ENCODE measurements around the gene ACCS. TPM values are rescaled to one million over a fixed set of nuclear protein-coding genes. Genes with fewer than 3 reads are reported as not detected.

Gene ACCS
- total and polyA plus RNA-seq, 9 of the 15 experiments (the other 6 are each of a cell fraction or from before 2014, with no cell fraction given): 4.2 to 25.9 (median 16.3) TPM

DNA sequence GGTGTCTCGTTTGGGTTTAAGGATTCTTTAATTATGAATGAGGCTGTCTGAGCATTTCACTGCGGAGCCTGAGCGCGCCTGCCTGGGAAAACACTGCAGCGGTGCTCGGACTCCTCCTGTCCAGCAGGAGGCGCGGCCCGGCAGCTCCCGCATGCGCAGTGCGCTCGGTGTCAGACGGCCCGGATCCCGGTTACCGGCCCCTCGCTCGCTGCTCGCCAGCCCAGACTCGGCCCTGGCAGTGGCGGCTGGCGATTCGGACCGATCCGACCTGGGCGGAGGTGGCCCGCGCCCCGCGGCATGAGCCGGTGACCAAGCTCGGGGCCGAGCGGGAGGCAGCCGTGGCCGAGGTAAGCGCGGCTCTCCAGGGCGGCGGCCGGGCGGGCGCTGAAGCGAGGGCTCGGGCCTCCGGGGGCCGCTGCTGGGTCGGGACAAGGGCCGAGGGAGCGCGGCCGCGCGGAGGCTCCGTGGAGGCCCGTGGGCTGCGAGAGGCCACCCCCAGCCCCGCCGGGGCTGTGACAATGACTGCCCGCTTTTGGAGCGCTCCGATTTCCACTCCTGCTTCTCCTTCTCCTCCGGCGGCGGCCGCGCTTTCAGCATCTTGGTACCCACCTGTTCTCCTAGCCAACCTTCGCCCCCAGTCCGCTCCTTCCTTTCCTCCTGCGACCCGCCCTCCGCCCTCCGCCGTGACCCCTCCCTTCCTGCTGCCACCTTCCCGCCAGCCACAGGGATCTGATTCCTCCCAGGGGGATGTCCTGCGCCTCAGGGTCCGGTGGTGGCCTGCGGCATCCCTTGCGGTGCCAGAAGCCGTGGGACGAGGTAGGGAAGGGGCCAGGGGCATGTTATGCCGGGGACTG is 29.7 kb downstream of the ACCS start, which contains the start of gene EXT2 (continued):
- TF ChIP-seq KDM4B (IDR thresholded peaks at IDR 0.05; ENCODE audit: borderline replicate concordance in 2 of 2, low read depth in 1 of 2) (no peak), MEIS2 (IDR thresholded peaks at IDR 0.05; ENCODE audit: partially characterized antibody) (peak; percentile 74), FOXK1 (CRISPR knock-in tag; IDR thresholded peaks at IDR 0.05; ENCODE audit: borderline replicate concordance) (no peak), U2AF1 (optimal IDR thresholded peaks at IDR 0.05; ENCODE audit: low read depth, low read length) (no peak), ZNF717 (CRISPR knock-in tag; IDR thresholded peaks at IDR 0.05) (no peak), ZZZ3 (IDR thresholded peaks at IDR 0.05) (no peak), PTRF (tag; IDR thresholded peaks at IDR 0.05) (no peak), MED1 (CRISPR knock-in tag; IDR thresholded peaks at IDR 0.05; ENCODE audit: borderline replicate concordance) (no peak), PHB2 (IDR thresholded peaks at IDR 0.05; ENCODE audit: low read depth) (no peak), MEF2A (IDR thresholded peaks at IDR 0.05; ENCODE audit: control insufficient read depth, low read depth, low read length) (no peak), ZNF282 (CRISPR knock-in tag; IDR thresholded peaks at IDR 0.05) (no peak), MTA1 (IDR thresholded peaks at IDR 0.05; ENCODE audit: borderline replicate concordance) (no peak), NBN (IDR thresholded peaks at IDR 0.05; ENCODE audit: low read depth) (no peak), GTF2F1 (IDR thresholded peaks at IDR 0.05; ENCODE audit: low read depth, low read length) (no peak), GTF2E2 (tag; IDR thresholded peaks at IDR 0.05) (no peak), HLTF (IDR thresholded peaks at IDR 0.05) (no peak), SETDB1 (IDR thresholded peaks at IDR 0.05; ENCODE audit: low read length) (no peak), ZNF324 (CRISPR knock-in tag; IDR thresholded peaks at IDR 0.05) (no peak)
- TF ChIP-seq, protein P1, sequence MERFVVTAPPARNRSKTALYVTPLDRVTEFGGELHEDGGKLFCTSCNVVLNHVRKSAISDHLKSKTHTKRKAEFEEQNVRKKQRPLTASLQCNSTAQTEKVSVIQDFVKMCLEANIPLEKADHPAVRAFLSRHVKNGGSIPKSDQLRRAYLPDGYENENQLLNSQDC (CRISPR knock-in tag; IDR thresholded peaks at IDR 0.05): no peak
- TF ChIP-seq, protein P2, sequence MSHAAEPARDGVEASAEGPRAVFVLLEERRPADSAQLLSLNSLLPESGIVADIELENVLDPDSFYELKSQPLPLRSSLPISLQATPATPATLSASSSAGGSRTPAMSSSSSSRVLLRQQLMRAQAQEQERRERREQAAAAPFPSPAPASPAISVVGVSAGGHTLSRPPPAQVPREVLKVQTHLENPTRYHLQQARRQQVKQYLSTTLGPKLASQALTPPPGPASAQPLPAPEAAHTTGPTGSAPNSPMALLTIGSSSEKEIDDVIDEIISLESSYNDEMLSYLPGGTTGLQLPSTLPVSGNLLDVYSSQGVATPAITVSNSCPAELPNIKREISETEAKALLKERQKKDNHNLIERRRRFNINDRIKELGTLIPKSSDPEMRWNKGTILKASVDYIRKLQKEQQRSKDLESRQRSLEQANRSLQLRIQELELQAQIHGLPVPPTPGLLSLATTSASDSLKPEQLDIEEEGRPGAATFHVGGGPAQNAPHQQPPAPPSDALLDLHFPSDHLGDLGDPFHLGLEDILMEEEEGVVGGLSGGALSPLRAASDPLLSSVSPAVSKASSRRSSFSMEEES (CRISPR knock-in tag; IDR thresholded peaks at IDR 0.05): no peak
- TF ChIP-seq, protein P3, sequence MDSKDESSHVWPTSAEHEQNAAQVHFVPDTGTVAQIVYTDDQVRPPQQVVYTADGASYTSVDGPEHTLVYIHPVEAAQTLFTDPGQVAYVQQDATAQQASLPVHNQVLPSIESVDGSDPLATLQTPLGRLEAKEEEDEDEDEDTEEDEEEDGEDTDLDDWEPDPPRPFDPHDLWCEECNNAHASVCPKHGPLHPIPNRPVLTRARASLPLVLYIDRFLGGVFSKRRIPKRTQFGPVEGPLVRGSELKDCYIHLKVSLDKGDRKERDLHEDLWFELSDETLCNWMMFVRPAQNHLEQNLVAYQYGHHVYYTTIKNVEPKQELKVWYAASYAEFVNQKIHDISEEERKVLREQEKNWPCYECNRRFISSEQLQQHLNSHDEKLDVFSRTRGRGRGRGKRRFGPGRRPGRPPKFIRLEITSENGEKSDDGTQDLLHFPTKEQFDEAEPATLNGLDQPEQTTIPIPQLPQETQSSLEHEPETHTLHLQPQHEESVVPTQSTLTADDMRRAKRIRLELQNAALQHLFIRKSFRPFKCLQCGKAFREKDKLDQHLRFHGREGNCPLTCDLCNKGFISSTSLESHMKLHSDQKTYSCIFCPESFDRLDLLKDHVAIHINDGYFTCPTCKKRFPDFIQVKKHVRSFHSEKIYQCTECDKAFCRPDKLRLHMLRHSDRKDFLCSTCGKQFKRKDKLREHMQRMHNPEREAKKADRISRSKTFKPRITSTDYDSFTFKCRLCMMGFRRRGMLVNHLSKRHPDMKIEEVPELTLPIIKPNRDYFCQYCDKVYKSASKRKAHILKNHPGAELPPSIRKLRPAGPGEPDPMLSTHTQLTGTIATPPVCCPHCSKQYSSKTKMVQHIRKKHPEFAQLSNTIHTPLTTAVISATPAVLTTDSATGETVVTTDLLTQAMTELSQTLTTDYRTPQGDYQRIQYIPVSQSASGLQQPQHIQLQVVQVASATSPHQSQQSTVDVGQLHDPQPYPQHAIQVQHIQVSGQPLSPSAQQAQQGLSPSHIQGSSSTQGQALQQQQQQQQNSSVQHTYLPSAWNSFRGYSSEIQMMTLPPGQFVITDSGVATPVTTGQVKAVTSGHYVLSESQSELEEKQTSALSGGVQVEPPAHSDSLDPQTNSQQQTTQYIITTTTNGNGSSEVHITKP (IDR thresholded peaks at IDR 0.05; ENCODE audit: partially characterized antibody): no peak
- TF ChIP-seq, protein P4, sequence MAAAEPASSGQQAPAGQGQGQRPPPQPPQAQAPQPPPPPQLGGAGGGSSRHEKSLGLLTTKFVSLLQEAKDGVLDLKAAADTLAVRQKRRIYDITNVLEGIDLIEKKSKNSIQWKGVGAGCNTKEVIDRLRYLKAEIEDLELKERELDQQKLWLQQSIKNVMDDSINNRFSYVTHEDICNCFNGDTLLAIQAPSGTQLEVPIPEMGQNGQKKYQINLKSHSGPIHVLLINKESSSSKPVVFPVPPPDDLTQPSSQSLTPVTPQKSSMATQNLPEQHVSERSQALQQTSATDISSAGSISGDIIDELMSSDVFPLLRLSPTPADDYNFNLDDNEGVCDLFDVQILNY (CRISPR knock-in tag; IDR thresholded peaks at IDR 0.05): no peak
